Gastroesophageal sphincter (tissue), 4 donors: Measurements from ENCODE around the gene PTPRN2. TPM values are rescaled to one million over a fixed set of nuclear protein-coding genes. Genes with fewer than 3 reads are reported as not detected.

Experiments used
- ATAC-seq: fragments of 150-250 bp; one replicate; pipeline ENCODE4 v1.9.1; 2016; ENCODE audit warnings: mild to moderate bottlenecking, moderate library complexity
- H3K27ac ChIP-seq, 4 donors: fragments of 200-600 bp; sonication (generic) in 3 of 4; 1 replicate in 3 of 4; 2 replicates in 1 of 4; pipeline ENCODE4 v1.5.1; 2016 to 2019
- H3K27me3 ChIP-seq: fragments of 200-600 bp; sonication (generic); one replicate; pipeline ENCODE4 v1.5.1; 2019
- H3K36me3 ChIP-seq, 2 donors: fragments of 200-600 bp; sonication (generic); one replicate each; pipeline ENCODE4 v1.5.1; 2019; ENCODE audit warnings: control low read depth in 1 of 2
- H3K4me1 ChIP-seq, 3 donors: fragments of 200-600 bp; sonication (generic); 1 replicate in 2 of 3; 2 replicates in 1 of 3; pipeline ENCODE4 v1.5.1; 2016 to 2019; ENCODE audit warnings: control low read depth in 2 of 3
- H3K4me3 ChIP-seq, 2 donors: fragments of 200-600 bp; sonication (generic); one replicate each; pipeline ENCODE4 v1.5.1; 2019; ENCODE audit warnings: mild to moderate bottlenecking in 1 of 2, moderate library complexity in 1 of 2
- H3K9me3 ChIP-seq, 3 donors: fragments of 200-600 bp; sonication (generic); one replicate each; pipeline ENCODE4 v1.5.1; 2017 to 2019; ENCODE audit warnings: control low read depth in 2 of 3
- EP300 ChIP-seq: sonication (generic); formaldehyde crosslinking; IDR thresholded peaks from one replicate; pipeline ENCODE4 v1.6.1; 2017; ENCODE audit warnings: antibody characterized with exemption, mild to moderate bottlenecking
- POLR2A ChIP-seq, 2 donors: fragments of 450-650 bp; IDR thresholded peaks; one replicate each; pipeline ENCODE4 v1.6.1; 2017; ENCODE audit warnings: antibody characterized with exemption in 2 of 2, mild to moderate bottlenecking in 2 of 2, moderate library complexity in 1 of 2
- POLR2AphosphoS5 ChIP-seq: sonication (generic); formaldehyde crosslinking; IDR thresholded peaks from one replicate; pipeline ENCODE4 v1.6.1; 2017; ENCODE audit warnings: antibody characterized with exemption
- WGBS, 2 donors: methylation state at CpG; one replicate each; pipeline ENCODE4 v1.1.5; 2018; ENCODE audit warnings: low coverage in 1 of 2; 5-methylcytosine and 5-hydroxymethylcytosine counted together
- total RNA-seq, 4 donors: library from RNA; depleted of rRNA; stranded (reverse); fragments of >200 nt; gene quantifications; one replicate each; pipeline ENCODE4 v1.1.0, GENCODE V29; 2016
- TF ChIP-seq, protein P1 (sequence below), 4 experiments: fragments of 200-600 bp in 2 of 4; fragments of 450-650 bp in 2 of 4; sonication (generic) in 1 of 4; IDR thresholded peaks; one replicate each; pipeline ENCODE4 v1.5.1; 2017 to 2019; ENCODE audit warnings: antibody characterized with exemption in 4 of 4, mild to moderate bottlenecking in 2 of 4, moderate library complexity in 2 of 4

PTPRN2 gene
- total RNA-seq, 4 donors from 2014 or later, result 1.7 to 4.7 (median 3.3) TPM

- WGBS, 2 donors, result no CpG with 5 or more reads among the region's 19 CpGs
- H3K27ac ChIP-seq, result no peak overlapping the region
- H3K27me3 ChIP-seq, result peaks cover 6% of the 10 kb centered on the region
- H3K4me3 ChIP-seq, result no peak overlapping the region
- H3K9me3 ChIP-seq, result no peaks in the 10 kb centered on the region
- H3K4me1 ChIP-seq, result no peaks in the 10 kb centered on the region
- no peaks in the 10 kb centered on the region for H3K36me3 ChIP-seq
- ATAC-seq, result peak; percentile 23
- TF ChIP-seq POLR2AphosphoS5 (no peak), EP300 (no peak), POLR2A (IDR thresholded peaks at IDR 0.05) (no peak)
- TF ChIP-seq, protein P1, sequence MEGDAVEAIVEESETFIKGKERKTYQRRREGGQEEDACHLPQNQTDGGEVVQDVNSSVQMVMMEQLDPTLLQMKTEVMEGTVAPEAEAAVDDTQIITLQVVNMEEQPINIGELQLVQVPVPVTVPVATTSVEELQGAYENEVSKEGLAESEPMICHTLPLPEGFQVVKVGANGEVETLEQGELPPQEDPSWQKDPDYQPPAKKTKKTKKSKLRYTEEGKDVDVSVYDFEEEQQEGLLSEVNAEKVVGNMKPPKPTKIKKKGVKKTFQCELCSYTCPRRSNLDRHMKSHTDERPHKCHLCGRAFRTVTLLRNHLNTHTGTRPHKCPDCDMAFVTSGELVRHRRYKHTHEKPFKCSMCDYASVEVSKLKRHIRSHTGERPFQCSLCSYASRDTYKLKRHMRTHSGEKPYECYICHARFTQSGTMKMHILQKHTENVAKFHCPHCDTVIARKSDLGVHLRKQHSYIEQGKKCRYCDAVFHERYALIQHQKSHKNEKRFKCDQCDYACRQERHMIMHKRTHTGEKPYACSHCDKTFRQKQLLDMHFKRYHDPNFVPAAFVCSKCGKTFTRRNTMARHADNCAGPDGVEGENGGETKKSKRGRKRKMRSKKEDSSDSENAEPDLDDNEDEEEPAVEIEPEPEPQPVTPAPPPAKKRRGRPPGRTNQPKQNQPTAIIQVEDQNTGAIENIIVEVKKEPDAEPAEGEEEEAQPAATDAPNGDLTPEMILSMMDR (IDR thresholded peaks at IDR 0.05), result no peak
Observed at GRCh38 chr7:158443688-158444483, 143.7 kb downstream of the PTPRN2 start.

DNA sequence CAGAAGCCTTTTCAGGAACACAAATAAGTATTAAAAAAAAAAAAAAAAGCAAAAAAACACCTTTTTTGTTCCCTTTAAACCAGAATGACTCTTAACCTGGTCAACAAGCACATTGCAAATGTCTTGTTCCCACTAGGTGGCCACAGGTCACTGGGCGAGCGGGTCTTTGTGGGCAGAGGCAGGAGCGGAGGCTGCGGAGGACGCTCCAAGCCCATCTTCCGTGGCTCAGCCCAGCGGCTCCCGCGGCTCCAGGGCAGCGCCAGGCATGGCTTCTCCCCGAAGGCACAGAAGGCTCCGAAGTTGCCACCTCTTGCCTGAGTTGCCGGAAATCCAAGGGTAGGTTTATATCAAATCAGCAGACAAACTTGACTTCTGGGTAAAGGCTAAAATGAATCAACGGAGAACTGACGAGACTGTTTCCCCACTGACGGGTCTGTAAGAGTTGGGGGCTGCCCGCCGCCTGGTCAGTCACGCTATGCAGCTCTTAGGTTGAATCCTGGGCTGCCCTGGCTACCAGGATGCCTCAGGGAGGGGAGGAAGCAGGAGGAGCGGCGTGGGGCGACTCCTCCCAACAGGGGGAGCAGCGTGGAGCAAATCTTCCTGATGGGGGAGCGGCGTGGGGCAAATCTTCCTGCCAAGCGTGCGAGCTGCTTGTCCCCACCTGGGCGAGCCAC, 144.5 kb downstream of the PTPRN2 start:
- Histone ChIP-seq H3K4me3 (no peak overlapping the region), H3K4me1 (no peaks in the 10 kb centered on the region), H3K27ac (no peak overlapping the region), H3K9me3 (no peaks in the 10 kb centered on the region), H3K27me3 (no peaks in the 10 kb centered on the region), H3K36me3 (no peaks in the 10 kb centered on the region)
- no peak for ATAC-seq
- whole genome bisulfite sequencing, 2 donors, result 80 to 83% methylated on average over 1 to 9 of the region's 28 CpGs
- TF ChIP-seq EP300 (no peak), POLR2AphosphoS5 (no peak), POLR2A (IDR thresholded peaks at IDR 0.05) (no peak)
- TF ChIP-seq, protein P1 (IDR thresholded peaks at IDR 0.05), result no peak

DNA sequence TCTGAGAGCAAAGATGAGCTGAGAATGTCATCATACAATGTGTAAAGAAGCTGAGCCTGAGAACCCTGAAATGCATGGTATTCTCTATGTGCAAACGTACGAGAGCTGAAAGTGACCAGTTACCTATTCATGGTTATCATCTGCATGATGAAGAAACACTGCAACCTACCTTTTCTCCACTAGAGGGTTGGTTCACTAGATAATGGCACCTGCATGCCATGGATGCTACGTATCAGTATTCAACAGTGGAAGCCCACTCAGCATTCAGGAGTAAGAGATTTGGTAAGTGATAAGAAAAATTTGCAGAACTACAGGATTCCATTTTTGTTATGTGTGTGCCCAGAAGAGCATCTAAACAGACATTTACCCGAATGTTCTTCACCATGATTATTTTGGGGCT, 145.4 kb downstream of the PTPRN2 start:
- H3K9me3 ChIP-seq, result no peaks in the 10 kb centered on the region
- no peaks in the 10 kb centered on the region for H3K4me1 ChIP-seq
- no peak for ATAC-seq
- no peak overlapping the region for H3K4me3 ChIP-seq
- TF ChIP-seq EP300 (no peak), POLR2AphosphoS5 (no peak), POLR2A (IDR thresholded peaks at IDR 0.05) (no peak)
- TF ChIP-seq, protein P1 (IDR thresholded peaks at IDR 0.05), result no peak
- H3K27ac ChIP-seq, result no peak overlapping the region
- peaks cover 8% of the 10 kb centered on the region for H3K27me3 ChIP-seq
- no peaks in the 10 kb centered on the region for H3K36me3 ChIP-seq
- 71 to 77% methylated on average over 3 to 4 of the region's 4 CpGs for WGBS, 2 donors

DNA sequence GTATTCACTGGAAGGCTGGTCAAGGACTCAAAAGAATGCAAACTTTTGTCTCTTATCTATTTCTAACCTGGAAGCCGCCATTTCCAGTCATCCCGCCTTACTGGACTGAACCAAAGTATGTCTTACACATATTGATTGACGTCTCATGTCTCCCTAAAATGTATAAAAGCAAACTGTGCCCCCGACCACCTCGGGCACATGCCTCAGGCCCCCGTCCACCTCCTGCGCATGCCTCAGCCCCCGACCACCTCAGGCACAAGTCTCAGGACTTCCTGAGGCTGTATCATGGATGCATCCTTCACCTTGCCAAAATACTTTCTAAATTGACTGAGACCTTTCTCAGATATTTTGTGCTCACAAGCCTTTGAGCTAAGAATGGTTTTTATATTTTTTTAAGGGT, 148.6 kb downstream of the PTPRN2 start:
- ATAC-seq, result no peak
- Histone ChIP-seq H3K4me3 (no peak overlapping the region), H3K27ac (no peak overlapping the region), H3K36me3 (no peaks in the 10 kb centered on the region), H3K9me3 (no peaks in the 10 kb centered on the region), H3K27me3 (peaks cover 8% of the 10 kb centered on the region), H3K4me1 (no peaks in the 10 kb centered on the region)
- TF ChIP-seq POLR2AphosphoS5 (no peak), POLR2A (IDR thresholded peaks at IDR 0.05) (no peak), EP300 (no peak)
- TF ChIP-seq, protein P1 (IDR thresholded peaks at IDR 0.05), result no peak
- WGBS, 2 donors, result 77 to 89% methylated on average over 8 of the region's 8 CpGs
